Activated T-cell treated with anti-CD3 and anti-CD28 coated beads, Interleukin-2, amount 50 U/mL, for 1 hour (primary cell): ENCODE results near the gene NLRC3.
"Not testable (repeated sequence)": the region's sequence is repeated elsewhere in the genome, so short reads cannot be mapped to it uniquely, and the experiment has no call there.

ENCODE experiments used
- DNase-seq: peaks from one replicate; pipeline ENCODE4 v3.0.0-alpha.2; 2020

NLRC3 gene

DNA sequence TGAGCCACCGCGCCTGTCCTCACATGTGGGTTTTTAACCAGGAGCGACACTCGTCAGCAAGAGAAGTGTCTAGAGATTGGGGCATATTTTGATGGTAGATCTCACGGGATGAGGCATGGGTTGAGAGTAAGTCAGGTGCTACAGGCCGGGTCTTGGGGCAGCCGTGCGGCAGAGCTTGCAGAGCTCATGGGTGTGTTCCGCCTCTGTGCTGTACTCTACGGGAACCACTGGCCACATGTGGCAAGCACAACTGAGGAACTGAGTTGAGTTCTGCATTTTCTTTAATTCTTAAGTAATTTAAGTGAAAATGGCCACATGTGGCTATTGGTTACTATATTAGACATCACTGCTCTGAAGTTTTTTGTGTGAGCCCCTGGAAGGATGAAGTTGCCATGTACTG lies 66.8 kb downstream of the NLRC3 start:
- DNase-seq, result peak; percentile 14

DNA sequence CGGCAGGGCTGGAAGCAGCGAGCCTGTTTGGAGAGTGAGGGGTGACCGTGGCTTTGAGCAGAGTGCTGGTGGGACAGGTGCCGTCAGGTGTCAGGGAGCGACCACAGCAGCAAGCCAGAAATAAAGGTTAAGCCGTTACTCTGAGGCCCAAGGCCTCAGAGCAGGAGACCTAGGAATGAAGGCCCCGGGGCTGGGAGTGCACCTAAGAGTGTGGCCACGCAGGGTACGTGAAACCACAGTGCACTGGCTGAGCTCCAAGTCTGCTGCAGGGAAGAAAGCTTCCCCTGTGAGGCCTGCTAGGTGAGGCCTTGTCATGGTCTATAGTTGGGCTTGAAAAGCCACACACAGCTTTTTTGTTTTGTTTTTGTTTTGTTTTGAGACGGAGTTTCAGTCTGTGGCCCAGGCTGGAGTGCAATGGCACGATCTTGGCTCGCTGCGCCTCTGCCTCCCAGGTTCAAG lies 67.7 kb downstream of the NLRC3 start:
- peak; percentile 76 for DNase-seq

DNA sequence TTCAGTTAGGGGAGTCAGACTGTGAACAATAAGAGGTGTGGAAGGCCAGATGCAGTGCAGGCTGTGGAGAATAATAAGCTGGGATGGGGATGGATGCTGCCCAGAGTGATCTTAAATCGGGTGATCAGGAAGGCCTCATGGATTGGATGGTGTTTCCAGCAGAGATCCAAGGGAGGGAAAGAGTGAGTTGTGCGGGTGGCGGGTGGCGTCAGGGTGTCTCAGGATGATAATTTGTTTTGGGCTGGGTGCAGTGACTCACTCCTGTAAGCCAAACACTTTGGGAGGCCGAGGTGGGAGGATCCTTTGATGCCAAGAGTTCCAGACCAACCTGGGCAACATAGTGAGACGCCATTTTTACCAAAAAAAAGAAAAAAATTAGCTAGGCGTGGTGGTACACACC lies 68.5 kb downstream of the NLRC3 start:
- peak; percentile 25 for DNase-seq

DNA sequence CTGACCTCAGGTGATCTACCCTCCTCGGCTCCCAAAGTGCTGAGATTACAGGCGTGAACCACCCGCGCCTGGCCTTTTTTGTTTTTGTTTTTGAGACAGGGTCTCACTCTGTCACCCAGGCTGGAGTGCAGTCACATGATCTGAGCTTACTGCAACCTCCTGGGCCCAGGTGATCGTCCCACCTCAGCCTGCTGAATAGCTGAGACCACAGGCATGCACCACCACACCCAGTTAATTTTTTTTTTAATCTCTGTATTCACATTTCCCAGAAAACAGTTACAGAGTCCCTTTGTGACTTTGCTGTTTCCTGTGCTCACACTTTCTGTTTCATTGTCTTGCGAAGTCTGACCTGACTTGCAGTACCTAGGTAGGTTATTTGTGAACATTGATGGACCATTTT lies 73.7 kb downstream of the NLRC3 start:
- peak; percentile 63 for DNase-seq

DNA sequence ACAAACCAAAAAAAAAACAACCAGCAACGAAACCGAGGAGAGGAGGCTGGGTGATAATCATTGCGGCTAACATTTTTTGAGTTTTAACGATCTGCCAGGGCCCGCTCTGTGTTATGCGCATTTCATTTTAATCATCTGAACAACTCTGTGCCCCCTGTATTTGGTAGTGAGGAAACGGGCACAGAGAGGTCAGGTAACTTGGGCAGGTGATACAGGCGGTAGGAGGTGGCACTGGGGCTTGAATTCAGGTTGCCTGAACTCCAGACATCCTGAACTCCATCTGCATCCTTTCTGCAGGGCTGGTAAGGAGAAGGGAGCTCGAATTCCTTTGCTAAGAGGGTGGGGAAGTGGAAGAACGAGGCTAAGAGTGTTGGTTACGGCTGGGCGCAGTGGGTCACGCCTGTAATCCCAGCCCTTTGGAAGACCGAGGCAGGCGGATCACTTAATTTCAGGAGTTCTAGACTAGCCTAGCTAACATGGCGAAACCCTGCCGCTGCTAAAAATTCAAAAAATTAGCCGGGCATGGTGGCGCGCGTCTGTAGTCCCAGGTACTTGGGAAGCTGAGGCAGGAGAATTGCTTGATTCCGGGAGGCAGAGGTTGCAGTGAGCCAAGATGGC lies 75.3 kb downstream of the NLRC3 start:
- DNase-seq, result no peak

DNA sequence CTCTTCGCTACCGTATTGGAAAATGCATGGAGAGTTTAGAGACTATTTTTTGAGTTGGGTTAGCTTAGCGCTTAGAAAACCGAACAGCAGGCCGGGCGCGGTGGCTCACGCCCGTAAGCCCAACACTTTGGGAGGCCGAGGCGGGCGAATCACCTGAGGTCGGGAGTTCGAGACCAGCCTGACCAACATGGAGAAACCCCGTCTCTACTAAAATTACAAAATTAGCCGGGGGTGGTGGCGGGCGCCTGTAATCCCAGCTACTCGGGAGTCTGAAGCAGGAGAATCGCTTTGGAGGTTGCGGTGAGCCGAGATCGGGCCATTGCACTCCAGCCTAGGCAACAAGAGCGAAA lies 75.8 kb downstream of the NLRC3 start:
- DNase-seq, result not testable (repeated sequence)

DNA sequence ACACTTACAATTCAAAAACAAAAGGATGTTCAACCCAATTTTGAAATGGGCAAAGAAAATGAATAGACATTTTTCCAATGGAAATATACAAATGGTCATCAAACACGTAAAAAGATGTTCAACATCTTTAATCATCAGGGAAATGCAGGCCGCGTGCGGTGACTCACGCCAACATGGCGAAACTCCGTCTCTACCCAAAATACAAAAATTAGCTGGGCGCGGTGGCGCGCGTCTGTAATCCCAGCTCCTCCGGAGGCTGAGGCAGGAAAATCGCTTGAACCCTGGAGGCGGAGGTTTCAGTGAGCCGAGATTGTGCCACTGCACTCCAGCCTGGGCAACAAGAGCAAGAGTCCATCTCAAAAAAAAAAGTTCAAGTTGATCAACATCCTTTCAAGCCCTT lies 78.2 kb downstream of the NLRC3 start:
- DNase-seq, result no peak

DNA sequence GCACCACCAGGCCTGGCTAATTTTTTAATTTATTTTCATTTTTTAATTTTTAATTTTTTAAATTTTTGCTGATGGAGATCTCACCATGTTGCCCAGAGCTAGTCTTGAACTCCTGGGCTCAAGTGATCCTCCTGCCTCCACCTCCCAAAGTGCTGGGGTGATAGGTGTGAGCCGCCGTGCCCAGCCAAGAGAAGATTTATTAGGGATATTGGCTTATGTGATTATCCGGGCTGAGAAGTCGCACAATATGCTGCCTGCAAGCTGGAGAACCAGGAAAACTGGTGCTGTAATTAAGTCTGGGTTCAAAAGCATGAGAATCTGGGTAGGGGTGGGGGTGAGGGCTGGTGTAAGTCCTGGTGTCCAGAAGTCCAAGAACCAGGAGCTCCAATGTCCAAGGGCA lies 79.4 kb downstream of the NLRC3 start:
- DNase-seq, result no peak

DNA sequence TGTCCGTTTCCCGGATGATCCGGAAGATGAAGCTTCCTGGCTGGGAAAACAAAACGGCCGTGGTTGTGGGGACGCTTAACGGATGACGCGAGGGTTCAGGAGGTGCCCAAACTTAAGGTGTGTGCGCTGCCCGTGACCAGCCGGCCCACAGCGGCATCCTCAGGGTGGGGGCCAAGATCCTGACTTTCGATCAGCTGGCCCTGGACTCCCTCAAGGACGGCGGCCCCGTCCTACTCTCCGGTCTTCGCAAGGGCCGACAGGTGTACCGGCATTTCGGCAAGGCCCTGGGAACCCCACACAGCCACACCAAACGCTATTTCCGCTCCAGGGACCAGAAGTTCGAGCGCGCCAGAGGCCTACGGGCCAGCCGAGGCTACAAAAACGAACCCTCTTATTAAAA lies 80.8 kb downstream of the NLRC3 start:
- no peak for DNase-seq

DNA sequence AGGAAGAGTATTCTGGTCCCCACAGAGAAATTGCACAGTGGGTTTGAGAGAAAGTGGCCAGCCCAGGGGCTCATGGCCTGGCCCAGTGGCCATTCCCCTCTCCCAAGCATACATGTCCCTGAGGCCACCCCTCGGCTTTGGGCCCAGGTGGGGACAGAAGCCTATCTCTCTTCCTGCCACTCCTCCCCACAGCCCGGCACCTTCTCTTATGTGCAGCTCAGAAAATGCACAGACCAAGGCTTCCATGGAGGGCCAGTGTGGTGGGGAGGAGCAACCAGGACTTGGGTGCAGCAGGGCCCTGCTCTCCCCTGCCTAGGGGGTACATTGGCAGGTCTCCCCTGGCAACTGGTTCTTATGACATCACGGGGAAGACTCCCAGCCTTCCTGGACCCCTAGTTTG lies 82.0 kb downstream of the NLRC3 start, which contains the start of gene C16orf90:
C16orf90 (minus strand) TSS at position 314 of the 400 bp plus-strand sequence; CDS start at position 246, 68 bp downstream.
- DNase-seq, result no peak

DNA sequence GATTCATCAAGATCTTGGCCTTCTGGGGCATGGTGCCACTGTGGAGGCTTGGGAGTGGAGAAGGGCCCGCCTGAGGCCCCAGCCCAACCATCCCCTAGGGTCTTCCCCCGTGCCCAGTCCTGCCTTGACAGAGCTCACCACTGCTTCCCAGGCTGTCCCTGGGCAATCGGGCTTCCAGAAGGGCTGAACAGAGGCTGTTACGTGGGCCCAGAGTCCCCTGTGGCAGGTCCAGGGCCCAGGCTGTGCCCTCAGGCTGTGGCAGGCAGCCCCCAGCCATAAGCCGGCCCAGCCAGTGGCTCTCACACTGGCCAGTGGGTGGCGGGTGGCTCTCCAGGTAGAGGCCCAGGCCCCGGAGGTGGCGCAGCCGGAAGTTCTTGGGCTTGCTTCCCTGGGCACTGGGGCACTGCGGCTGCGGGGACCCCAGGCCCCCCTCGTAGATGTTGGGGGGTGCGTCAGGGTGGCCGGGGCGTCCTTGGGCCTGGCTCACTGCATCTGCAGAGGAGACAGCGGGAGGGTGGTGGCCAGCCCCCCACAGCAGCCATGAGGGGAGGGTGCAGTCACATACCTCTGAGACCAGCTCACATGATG lies 82.7 kb downstream of the NLRC3 start:
- no peak for DNase-seq

DNA sequence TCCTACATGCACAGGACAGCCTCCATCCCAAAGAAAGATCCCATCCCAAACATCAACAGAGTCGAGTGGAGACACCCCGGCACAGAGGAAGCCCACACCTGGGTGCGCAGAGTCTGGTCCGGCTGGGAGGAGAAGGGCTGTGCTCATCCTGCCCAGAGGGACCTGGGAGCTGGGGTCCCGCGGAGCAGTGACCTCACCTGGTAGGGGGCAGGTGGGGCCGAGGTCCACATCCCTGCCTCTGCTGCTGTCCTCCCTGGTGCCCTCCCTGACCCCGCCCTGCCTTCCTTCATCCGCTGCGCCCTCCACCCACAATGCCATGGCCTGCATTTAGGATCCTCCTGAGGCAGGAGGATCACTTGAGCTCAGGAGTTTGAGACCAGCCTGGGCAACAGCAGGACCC lies 84.8 kb downstream of the NLRC3 start:
- no peak for DNase-seq

DNA sequence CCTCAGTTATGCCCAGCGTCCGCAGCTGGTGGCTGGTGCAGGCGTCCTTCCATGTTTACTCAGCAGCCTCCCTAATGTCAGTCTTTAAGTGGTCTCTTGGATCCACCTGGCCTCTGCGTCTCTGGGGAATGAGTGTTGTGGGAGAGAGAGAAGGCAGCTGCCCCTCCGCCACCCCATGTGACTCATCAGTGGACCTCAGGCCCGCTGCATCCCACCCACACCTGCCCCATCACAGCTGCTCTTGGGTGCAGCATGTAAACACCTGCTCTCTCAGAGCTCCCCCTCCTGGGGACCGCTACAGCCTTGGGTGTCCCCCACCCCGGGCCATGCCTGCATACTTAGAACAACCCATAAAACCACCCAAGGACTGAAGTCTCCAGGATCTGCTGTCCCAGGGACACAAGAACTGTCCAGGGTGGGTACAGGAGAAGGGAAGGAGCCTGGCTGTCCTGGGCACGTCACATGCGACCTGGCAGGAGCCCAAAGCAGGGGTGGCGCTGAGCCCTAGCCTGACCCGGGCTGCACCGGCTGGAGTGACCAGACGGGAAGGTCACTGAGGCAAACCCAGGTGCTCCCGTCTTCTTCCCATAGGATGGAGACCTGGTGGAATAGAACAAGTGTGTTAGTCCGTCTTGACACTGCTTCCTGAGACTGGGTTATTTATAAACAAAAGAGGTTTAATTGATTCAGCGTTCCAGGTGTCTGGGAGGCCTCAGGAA lies 86.1 kb downstream of the NLRC3 start:
- no peak for DNase-seq
